Esophagus mucosa (tissue), 1 donor: ENCODE results near the gene PRKCI. TPM values are rescaled to one million over a fixed set of nuclear protein-coding genes. Genes with fewer than 3 reads are reported as not detected.
"Not testable (repeated sequence)": the region's sequence is repeated elsewhere in the genome, so short reads cannot be mapped to it uniquely, and the experiment has no call there.

Experiments
- ATAC-seq: fragments of 200-7000 bp; cut with Tn5 transposase; one replicate; pipeline ENCODE4 v1.9.1; 2020
- total RNA-seq: library from RNA; stranded (reverse); gene quantifications from one replicate; pipeline ENCODE4 v1.2.4, GENCODE V29; 2023
- donor health status: DM: yes; HTN: yes; CAD: no.

Gene PRKCI
- total RNA-seq, 1 donor from 2014 or later = 28.5 TPM

DNA sequence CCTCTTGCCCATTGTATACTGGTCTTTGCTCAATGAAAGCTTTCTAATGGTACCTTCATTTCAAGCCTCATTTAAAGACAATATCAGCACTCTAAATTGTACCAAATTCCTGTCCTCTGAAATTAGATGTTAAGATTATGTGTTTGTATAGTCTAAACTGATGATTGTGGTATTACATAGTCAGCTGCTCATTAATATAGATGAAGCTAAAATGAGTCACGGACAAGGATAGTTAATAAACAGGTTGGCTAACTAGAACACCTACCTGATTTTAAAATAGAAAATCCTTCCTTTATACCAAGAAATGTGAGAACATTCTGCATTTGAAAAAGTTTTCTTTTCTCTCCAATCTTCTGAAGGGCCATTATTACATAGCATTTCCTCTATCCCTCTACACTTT lies 2.9 kb downstream of the PRKCI start:
- no peak for ATAC-seq

DNA sequence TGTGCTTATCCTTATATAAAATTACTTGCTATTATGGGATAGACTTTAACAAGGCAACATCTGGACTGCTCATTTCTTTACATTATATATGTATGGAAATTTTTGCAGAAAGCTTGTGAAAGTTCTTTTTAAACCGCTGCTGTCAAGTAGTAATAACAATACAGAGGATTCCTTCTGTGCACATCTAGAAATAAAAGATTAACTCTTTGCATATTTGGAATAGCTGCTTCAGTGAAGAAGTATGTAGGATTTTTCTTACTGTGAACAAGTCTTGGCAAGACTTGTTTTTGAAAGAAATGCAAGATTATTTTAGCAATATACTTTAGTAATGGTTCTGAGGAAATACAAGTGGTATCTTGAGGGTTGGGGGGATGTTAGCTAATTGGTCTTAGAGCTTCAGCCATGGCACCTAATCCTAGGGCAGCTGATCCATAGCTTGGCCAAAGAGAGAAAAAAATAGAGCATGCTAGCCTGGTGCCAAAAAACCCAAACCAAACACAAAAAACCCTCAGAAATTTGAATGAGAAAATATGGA lies 4.3 kb downstream of the PRKCI start:
- no peak for ATAC-seq

DNA sequence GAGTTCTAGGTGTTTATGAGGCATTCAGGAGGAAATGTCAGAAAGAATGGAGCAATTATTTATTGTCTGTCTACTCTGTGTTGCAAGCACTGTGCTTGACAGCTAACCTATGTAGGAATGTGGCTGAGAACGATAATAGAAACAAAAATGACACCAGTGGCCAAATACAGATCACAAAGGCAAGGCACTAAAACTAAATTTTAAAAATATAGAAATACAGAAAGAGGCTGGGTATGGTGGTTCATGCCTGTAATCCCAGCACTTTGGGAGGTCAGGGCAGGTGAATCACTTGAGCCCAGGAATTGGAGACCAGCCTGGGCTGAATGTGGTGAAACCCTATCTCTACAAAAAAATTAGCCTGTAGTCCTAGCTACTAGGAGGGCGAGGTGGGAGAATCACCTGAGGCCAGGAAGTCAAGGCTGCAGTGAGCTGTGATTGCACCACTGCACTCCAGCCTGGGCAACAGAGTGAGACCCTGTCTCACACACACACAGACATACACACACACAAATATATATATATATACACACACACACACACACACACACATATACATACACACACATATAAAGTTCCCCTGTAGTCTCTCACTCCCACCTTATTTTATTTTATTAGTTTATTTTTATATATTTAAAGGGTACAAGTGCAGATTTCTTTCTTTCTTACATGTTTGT lies 6.0 kb downstream of the PRKCI start:
- peak; percentile 29 for ATAC-seq

DNA sequence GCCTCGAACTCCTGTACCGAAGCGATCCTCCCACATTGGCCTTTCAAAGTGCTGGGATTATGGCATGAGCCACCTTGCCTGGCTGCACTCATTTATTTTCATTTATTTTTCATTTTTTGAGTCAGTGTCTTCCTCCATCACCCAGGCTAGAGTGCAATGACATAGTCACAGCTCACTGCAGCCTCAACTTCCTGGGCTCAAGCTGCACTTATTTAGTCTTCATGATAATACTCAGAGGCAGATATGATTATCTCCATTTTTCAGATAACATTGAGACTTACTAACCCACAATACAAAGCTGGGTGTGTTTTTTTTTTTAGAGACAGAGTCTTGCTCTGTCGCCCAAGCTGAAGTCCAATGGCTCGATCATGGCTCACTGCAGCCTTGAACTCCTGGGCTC lies 10.0 kb downstream of the PRKCI start:
- ATAC-seq = no peak

DNA sequence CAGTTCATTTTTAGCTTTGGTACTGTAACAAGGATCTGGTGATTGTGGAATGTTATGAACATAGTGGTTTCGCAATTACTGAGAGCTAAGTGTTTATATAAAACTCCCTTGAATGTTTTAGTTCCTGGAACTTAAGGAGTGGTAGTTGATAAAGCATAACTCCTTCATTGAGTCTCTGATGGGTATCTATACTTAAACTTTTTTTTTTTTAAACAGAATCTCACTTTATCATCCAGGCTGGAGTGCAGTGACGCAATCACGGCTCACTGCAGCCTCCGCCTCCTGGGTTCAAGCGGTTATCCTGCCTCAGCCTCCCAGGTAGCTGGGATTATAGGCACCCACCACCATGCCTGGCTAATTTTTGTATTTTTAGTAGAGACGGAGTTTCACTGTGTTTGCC lies 11.3 kb downstream of the PRKCI start:
- peak; percentile 63 for ATAC-seq

DNA sequence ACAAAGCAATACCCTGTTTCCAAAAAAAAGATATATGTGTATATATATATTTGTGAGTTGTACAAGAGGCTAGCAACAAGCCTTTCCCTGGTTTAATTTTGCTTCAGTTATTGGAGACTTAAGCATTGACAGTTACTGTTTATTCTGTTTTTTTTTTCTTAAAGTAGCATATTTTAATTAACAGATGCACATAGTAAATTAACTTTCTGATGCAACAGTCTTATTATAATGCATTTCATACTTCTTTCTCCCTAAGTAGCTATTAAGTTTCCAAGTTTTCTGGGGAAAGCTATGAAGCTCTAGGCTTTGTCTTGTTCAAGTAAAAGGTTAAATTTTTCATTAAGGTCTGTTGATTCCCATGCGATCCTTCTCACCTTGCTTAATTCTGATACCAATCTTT lies 17.9 kb downstream of the PRKCI start:
- ATAC-seq = no peak

DNA sequence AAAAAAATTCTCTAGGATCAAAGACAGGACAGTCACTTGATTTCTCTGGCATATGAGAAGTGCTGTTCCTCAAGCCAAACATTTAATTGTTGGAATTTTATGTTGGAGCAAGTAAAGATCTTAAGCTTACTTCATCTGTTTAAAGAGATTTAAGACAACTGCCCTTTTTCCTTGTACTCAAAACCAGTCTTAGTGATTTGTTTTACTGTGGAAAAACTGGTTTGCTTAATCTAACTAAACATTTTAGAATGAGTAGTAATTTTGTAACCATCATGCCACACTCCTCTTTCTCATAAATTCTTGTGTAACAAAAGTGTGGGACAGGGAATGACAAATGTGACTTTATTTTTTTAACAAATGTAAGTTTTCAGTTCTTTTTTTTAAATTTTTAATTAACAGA lies 18.4 kb downstream of the PRKCI start:
- peak; percentile 80 for ATAC-seq

DNA sequence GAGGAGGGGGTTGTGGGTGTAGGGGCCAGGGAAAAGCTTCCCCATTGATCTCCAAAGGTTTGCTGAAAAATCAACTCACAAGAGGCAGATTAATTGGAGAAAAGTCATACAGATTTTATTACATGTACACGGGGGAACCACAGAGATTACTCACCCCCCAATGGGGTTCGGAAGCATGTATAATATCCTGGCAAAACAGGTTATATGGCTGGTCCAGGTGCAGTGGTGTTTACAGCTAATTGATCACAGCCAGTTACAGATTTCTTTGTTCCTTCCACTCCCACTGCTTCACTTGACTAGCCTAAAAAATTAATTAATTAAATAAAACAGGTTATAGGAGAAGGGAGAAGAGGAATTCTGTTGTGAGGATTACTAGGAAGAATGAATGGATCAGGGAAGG lies 22.4 kb downstream of the PRKCI start:
- ATAC-seq = peak; percentile 72

DNA sequence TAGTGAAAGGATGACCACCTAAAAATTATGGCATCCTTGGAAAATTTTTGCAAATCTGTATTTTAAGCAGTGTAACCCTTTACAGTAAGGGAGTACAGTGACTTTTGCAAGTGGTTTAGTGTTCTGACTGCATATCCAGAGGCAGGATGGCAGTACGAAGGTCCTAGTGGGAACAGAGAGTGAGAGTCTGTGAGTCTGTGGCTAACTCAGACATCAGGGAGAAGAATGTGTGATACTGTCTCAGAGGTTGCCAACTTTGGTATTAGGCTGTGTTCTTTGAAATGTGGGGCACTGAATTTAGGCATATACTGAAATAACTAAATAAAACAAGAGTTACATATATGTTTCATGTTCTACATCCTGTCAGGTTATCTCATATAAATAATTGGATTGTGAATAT lies 25.7 kb downstream of the PRKCI start:
- no peak for ATAC-seq

DNA sequence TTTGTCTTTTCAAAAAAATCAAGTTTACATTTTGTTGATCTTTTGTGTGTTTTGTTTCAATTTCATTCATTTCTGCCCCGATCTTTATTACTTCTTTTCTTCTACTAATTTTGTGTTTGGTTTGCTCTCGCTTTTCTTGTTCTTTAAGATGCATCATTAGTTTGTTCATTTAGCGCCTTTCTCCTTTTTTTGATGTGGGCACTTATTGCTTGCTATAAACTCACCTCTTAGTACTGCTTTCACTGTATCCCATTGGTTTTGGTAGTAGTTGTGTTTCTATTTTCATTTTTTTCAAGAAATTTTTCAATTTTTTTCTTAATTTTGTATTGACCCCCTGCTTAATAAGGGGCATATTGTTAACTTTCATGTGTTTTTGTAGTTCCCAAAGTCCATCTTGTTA lies 34.4 kb downstream of the PRKCI start:
- no peak for ATAC-seq

DNA sequence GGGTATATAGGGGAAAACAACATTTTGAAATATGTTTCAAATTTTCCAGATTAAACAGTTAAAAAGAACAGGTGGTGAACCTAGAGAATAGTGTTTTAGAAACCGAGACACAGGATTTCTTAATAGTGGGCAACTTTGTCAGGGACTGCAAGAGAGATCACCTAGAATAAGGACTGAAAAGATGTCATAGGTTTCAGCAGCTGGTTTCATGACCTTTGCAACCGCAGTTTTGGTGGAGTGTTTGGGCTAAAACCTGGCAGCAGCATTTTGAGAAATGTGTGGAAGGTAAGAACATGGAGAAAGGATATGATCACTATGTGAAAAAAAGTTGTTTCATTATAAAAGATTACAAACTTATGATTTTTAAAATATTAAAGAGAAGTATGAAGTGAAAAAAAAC lies 34.9 kb downstream of the PRKCI start:
- ATAC-seq = no peak

DNA sequence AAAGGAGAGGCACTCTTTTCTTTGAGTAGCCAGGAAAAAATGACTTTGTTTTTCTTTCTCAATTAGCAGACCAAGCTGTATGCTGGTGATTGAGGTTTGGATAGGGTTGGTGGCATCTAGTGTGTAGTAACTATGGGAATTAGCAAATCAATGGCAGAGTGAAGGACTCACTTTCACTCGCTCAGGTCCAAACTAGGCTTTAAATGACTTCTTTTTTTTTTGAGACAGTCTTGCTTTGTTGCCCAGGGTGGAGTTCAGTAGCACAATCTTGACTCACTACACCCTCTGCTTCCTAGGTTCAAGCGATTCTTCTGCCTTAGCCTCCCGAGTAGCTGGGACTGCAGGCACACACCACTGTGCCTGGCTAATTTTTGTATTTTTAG lies 35.9 kb downstream of the PRKCI start:
- ATAC-seq = peak; percentile 44

DNA sequence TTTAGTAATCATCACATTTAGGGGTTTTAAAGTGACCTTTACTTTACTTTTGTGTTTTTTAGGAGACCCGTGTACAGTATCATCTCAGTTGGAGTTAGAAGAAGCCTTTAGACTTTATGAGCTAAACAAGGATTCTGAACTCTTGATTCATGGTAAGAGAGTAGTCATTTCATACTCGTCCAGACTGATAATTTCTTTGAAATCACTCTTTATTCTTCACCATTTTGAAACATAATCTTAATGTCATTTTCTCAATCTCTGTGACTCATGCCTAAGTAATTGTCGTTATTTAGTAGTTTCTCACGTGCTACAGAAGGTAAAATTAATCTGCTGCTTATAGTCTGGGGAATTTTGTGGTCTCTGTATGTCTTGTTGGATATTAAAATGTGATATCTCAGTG lies 37.7 kb downstream of the PRKCI start:
- ATAC-seq = no peak

DNA sequence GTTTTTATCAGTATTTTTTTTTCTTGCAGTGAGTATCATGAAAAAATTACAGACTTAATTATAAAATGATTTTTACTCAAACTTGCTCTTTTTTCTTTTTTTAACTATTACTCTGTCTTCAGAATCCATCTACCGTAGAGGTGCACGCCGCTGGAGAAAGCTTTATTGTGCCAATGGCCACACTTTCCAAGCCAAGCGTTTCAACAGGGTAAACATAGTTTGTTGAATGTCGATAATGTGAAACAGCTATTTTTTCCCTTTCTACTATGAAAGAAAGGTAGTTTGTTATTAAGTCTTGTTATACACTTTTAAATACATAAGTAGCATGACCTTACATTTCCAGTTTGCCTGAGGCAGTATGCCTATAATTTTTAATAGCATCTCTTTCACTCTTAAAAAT lies 45.6 kb downstream of the PRKCI start:
- ATAC-seq = no peak

DNA sequence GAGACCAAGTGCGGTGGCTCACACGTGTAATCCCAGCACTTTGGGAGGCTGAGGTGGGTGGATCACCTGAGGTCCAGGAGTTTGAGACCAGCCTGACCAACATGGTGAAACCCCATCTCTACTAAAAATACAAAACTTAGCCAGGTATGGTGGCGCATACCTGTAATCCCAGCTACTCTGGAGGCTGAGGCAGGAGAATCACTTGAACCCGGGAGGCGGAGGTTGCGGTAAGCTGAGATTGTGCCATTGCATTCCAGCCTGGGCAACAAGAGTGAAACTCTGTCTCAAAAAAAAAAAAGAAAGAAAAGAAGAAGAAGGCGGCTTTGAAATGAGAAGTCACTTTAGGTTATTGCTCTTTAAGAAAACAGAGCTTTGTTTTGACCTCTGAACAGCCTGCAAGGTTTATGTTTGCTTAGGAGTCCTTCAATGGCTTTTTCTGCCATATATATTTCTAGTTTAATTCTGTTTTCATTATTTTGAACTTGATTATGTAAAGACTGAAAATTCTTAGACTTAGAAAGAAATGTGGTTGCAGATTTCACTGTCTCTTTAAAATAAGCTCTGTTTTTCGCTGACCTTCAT lies 47.5 kb downstream of the PRKCI start:
- ATAC-seq = not testable (repeated sequence)

DNA sequence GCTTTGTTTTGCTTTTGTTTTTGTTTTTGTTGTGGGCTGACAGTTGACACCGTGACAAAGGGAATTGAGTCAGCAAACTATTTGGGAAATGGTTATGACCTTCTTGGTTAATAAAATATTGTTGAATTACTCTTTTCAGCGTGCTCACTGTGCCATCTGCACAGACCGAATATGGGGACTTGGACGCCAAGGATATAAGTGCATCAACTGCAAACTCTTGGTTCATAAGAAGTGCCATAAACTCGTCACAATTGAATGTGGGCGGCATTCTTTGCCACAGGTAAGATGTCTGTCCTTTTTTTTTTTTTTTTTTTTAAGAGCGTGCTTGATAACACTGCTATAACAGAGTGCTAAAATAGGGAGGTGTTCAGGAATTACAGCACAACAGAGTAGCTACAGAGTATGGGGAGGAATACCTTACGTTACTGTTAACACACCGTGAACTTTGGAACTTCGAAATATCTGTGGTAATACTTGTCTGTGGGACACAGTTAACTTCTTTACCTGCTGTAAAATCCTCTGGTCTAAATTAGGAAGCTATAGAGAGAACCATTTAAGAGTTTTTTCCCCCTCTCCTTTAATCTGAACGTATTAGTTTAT lies 48.2 kb downstream of the PRKCI start:
- no peak for ATAC-seq

DNA sequence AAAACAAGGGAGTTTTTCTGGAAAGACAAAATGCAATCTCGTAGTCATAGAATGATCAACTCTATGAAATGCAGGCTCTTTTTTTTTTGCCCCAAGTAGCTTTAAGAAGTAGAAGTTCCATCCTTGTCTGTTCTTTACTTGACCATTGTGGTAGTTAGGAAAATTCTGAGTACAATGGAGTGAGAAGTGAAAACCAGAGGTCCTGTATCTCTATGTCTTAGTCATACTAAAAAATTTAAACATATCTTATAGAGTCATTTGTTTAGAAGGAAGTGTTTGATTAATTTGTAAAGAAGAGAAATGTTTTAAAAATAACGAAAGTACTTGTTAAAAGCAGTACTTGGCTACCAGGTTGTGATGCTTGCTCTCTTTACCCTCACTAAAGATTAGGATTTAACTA lies 52.4 kb downstream of the PRKCI start:
- ATAC-seq = no peak

DNA sequence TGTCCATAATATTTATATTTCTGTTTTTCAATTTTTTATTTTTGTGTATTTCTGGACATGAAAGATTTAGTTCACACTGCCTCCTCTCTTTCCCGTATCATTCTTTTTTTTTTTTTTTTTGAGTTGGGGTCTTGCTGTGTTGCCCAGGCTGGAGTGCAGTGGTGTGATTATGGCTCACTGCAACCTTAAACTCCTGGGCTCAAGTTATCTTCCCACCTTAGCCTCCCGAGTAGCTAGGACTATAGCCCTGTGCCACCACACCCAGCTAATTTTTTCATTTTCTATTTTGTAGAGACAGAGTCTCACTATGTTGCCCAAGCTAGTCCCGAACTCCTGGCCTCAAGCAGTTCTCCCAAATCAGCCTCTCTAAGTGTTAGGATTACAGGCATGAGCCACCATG lies 53.6 kb downstream of the PRKCI start:
- no peak for ATAC-seq

DNA sequence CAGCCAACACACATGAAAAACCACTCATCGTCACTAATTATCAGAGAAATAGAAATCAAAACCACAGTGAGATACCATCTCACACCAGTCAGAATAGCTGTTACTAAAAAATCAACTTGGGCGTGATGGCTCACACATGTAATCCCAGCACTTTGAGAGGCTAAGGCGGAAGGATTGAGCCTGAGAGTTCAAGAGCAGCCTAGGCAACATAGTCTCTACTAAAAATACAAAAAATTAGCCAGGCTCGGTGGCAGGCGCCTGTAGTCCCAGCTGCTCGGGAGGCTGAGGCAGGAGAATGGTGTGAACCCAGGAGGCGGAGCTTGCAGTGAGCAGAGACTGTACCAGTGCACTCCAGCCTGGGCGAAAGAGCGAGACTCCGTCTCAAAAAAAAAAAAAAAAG lies 55.1 kb downstream of the PRKCI start:
- not testable (repeated sequence) for ATAC-seq

DNA sequence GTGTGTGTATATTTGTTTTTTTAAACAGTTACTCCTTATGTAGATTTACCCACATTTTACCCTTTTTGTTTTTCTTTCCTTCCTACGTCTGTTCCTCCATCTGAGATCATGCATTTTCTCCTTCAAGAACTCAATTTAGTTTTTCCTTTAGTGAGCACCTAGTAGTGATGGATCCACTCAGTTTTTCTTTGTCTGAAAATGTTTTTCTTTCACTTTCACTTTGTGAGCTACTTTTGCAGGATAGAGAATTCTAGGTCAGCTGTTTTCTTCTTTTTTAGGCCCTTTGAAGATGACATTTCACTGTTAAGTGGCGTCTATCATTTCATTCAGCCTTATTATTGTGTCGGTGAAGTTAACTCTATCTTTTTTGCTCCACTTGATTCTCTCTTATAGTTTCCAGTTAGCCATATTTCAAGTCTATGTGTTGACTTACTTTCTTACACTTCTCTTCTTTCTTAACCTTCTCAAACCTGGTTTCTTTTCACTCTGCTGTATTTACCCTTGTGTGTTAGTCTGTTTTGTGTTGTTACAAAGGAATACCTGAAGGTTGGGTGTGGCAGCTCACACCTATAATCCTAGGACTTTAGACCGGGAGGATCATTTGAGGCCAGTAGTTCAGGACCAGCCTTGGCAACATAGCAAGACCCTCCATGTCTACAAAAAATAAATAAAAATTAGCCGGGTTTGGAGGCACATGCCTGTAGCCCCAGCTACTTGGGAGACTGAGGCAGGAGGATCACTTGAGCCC lies 55.8 kb downstream of the PRKCI start:
- ATAC-seq = peak; percentile 47

DNA sequence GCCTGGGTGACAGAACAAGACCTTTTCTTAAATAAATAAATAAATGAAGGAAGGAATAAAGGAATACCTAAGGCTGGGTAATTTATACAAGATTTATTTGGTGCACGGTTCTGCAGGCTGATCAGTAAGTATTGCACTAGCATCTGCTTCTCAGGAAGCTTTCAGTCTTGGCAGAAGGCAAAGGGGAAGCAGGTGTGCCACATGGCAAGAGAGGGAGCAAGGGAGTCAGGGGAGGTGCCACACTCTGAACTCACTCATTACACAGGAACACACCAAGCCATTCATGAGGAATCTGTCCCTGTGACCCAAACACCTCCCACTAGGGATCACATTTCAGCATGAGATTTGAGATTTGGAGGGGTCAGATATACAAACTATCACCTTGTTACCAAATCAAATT lies 56.4 kb downstream of the PRKCI start:
- ATAC-seq = no peak

DNA sequence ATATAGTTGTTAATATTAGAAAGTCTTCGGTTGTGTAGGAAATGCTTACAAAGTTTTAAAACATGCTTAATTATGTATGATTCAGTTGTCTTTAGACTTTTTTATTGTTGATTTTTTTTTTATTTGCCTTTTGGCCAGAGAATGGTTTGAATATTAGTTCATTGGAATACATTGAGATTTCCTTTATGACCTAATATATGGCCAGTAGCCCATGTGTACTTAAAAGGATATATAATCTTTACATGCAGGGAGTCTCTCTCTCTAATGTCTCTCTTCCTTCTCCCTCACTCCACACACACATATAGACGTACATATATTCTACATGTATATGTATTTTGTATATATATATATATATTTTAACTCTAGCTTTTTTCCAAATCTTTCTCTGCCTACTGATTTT lies 68.0 kb downstream of the PRKCI start:
- no peak for ATAC-seq

DNA sequence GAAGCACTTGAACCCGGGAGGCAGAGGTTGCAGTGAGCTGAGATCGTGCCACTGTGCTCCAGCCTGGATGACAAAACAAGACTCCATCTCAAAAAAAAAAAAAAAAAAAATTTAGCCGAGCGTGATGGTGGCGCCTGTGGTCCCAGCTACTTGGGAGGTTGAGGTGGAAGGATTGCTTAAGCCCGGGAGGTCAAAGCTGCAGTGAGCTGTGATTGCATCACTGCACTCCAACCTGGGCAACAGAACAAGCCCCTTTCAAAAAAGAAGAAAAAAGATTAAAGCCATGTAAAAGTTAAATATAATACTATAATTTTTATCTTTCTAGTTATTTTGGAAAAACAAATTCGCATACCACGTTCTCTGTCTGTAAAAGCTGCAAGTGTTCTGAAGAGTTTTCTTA lies 73.4 kb downstream of the PRKCI start:
- no peak for ATAC-seq

DNA sequence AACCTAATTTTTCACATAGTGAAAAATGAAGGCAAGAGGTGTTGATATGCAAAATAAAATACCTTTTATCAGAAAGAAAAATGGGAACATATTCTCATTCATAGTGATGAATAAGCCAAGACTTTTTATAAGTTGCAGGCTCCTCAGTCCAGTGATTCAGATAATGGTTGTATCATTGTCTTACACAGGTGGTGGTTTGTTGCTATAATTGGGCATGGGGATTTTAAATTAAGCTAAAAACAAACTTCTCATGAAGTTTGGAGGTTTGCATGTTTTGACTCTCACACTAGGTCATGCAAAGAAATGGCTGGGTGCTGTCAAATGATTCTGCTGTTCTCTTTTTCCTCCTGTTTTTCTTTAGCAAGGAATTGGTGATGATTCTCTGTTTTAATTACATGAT lies 74.5 kb downstream of the PRKCI start:
- no peak for ATAC-seq
